HFF-Myc (cell line): Measurements from ENCODE around the gene TAS2R5.

ENCODE experiments used
- DNase-seq: peaks from one replicate; pipeline ENCODE4 v3.0.0-alpha.2; 2011; ENCODE audit warnings: low read depth; ENCODE audit errors: extremely low read depth
- H3K4me3 ChIP-seq: replicated peaks from 2 replicates; pipeline ENCODE4 v1.5.1; 2011; ENCODE audit warnings: low read depth, mild to moderate bottlenecking, control low read depth, low read length
- TF ChIP-seq, protein P1 (sequence below): IDR thresholded peaks from 2 replicates; pipeline ENCODE4 v1.5.1; 2012; ENCODE audit warnings: mild to moderate bottlenecking, low read depth, low read length, control low read depth; ENCODE audit errors: missing control alignments

Gene TAS2R5

DNA sequence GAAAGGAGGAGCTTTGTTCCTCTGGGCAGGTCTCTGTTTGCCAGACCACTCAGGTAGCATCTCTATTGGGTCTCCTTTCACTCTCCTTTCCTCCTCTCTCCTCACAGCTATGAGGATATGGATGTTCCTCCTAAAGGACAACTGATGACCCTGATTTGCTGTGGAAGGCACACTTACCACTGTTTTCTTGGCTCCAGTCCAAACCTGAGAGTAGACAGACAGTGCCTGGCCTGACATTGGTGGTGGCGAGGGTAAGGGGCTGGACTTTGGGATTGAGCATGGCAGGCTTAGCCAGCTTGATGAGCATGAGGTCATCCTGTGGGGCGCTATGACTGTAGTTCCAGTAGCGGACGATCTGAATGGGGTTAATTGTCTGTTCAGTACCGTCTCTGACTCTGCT is 47.7 kb downstream of the TAS2R5 start:
- TF ChIP-seq, protein P1, sequence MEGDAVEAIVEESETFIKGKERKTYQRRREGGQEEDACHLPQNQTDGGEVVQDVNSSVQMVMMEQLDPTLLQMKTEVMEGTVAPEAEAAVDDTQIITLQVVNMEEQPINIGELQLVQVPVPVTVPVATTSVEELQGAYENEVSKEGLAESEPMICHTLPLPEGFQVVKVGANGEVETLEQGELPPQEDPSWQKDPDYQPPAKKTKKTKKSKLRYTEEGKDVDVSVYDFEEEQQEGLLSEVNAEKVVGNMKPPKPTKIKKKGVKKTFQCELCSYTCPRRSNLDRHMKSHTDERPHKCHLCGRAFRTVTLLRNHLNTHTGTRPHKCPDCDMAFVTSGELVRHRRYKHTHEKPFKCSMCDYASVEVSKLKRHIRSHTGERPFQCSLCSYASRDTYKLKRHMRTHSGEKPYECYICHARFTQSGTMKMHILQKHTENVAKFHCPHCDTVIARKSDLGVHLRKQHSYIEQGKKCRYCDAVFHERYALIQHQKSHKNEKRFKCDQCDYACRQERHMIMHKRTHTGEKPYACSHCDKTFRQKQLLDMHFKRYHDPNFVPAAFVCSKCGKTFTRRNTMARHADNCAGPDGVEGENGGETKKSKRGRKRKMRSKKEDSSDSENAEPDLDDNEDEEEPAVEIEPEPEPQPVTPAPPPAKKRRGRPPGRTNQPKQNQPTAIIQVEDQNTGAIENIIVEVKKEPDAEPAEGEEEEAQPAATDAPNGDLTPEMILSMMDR = no peak
- H3K4me3 ChIP-seq = no peak overlapping the region
- no peak for DNase-seq

DNA sequence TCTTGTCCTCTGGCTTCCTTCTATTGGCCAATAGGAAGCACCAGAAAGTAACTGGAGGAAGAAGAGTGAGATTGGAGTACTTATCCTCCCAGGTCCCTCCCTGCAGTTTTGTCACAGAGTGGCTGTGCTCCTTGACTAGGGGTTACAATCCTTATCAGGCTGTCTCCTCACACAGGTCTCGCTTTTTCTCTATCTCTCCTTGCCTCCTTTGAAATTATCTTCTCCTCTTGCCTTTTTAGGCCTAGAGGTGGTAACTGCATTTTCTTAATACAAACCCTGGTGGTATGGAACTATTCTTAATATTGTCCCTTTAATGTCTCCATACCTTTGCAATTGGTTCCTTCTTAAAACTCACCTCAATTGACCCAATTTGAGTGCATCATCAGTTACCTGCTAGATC is 48.6 kb downstream of the TAS2R5 start:
- TF ChIP-seq, protein P1 = no peak
- no peak overlapping the region for H3K4me3 ChIP-seq
- no peak for DNase-seq

DNA sequence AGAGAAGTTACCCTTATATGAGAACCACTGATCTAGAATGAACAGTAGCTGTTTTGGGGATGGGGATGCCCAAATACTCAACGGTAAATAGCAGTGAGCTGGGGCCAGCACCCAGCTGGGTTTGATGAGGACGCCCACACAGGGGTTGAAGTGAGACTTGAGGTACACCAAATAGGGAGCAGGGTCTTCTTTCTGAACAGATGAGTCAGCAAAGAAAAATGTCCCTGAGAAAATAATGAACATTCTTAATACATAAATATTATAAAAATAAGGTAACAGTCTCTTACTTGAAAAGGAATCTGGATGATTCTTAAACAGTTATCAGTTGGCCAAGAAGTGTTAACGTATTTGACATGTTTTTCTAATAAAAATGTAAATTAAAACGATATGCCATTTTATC is 49.2 kb downstream of the TAS2R5 start:
- no peak for DNase-seq
- TF ChIP-seq, protein P1 = no peak

DNA sequence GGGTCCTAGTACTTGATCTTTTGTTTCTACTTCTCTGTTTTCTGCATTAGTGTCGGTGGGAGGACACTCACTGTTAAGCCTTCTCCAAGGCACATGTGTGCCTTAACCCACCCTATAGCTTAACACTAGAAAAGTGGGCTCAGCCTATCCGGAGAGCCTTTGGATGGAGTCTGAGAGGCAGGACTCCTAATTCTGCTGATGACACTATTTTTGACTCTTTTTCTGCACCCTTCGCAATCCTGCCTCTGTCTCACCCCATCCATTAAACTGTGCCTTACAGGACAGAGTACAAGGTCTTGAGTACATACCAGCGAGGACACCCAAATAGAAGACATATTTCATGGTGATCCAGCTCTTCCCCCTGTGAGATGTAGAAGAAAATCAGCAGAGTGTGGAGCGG is 50.7 kb downstream of the TAS2R5 start:
- TF ChIP-seq, protein P1 = no peak
- no peak for DNase-seq
- H3K4me3 ChIP-seq = no peak overlapping the region

More for the DNA sequence above, 49.2 kb downstream of the TAS2R5 start:
- H3K4me3 ChIP-seq = no peak overlapping the region
